Stimulated activated CD4-positive, alpha-beta T cell treated with anti-CD3 and anti-CD28 coated beads, Interleukin-4, amount 100 ng/mL, for 1 hour (primary cell): Measurements from ENCODE around the gene NR3C1.

Experiments
- DNase-seq: peaks from one replicate; pipeline ENCODE4 v3.0.0-alpha.2; 2020

NR3C1 gene

DNA sequence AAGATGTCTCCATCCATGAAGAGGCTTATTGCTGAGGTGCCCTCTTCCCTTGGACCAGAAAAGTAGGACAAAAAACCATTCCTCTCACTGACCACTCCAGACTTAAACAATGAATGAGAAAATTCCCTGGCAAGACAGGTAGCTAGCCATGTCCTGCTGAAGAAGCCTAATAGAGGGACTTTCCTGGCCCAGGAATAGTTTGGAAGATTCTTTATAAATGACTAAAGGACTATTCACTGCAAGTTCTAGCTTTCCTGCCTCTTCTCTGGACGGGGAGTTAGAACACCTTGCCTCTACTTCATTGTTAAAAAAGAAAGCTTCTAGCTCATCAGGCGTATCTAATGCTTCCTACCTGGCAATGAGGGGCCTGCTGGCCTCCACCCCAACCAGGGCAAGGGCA is 153.6 kb downstream of the NR3C1 start:
- no peak for DNase-seq

DNA sequence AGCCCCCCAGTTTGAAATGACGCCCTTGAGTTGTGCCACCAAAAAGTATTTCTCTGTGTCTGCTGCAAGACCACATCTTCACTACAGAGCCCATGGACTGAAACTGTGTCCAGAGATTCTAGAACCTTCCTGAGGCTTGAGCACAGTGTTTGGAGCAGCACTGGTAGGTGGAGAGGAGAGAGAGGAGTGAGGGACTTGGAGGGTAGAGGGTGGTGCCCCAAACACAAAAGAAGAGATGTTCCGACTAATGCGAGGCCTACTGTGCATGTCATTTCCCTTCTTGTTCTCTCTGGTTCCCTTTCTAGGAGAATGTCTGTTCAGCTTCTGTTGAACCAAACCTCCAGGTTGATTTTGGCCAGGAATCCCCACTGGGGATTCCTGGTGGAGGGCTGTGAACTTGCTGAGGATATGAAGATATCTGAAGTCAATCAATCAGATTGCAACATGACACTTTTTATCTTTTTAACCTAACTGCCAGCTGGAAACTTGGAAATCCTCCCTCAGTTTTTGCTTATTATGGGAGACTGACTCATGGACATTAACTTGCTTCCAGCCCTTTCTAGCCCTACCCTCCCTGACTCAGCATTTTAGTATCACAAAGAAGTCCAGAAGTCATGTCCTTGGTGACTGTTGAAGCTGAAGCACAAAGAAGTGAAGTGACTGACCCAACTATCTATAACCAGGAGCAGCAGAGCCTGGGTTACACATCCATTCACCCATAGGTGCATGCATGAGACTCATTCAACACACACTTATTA is 154.5 kb downstream of the NR3C1 start:
- DNase-seq: no peak

DNA sequence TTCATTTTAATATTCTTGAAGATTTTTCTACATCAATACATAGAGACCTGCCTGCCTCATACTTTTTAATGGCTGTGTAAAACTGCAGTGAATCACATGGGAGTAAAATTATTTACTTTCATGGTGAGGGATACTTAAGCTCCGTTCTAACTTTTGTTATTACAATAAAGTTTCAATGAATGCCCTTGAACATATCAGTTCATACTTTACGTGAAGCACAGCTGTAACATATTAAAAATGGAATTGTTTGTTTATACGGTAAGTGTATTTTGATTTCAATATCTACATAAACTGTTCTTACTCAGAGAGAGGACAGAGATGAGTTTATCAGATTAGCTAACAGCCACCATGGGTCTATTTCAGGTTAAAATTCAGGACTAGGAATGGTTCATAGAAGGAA is 155.1 kb downstream of the NR3C1 start:
- no peak for DNase-seq

DNA sequence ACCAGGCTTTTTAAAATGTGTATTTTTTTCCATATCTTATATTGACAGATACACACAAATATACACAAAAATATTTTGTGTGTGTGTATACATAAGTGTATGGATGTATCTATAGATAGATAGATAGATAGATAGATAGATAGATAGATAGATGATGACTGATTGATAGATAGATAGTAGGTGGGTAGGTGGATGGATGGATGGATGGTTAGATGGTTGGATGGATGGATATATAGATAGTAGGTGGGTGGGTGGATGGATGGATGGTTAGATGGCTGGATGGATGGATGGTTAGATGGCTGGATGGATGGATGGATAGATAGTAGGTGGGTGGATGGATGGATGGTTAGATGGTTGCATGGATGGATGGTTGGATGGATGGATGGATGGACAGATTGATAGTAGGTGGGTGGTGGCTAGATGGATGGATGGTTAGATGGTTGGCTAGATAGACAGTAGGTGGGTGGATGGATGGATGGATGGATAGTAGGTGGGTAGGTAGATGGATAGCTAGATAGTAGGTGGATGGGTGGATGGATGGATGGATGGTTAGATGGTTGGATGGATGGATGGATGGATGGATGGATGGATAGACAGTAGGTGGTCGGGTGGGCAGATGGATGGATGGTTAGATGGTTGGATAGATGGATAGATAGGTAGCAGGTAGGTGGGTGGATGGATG is 156.2 kb downstream of the NR3C1 start:
- DNase-seq: no peak

DNA sequence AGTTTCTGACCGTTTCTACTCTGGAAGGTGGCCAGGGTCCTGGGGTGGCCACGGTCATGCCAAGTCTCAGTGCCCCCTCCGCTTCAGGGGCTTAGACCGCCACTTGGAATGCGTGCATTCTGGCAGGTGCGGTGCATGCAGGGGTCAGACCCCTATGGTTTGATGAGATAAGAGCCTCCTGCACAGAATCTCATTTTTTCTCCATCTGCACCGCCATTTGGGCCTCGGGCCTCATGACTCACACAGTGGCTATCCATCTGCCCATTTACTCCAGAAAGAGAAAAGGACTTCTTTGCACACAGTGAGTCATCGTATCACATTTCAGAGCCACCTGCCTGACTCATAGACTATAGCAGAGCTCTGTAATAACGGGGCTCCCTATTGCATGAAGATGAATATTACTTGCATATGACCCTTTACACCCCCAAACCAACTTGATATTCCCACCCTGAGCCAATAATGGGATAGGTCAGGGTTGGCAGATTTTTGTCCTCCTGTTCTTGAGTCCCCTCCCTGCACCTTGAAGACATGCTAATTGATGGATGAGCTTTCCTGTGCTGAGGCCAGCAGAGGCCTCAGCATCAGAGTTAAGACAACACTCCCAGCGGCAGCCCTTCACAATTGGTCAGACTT is 157.4 kb downstream of the NR3C1 start:
- DNase-seq: no peak

DNA sequence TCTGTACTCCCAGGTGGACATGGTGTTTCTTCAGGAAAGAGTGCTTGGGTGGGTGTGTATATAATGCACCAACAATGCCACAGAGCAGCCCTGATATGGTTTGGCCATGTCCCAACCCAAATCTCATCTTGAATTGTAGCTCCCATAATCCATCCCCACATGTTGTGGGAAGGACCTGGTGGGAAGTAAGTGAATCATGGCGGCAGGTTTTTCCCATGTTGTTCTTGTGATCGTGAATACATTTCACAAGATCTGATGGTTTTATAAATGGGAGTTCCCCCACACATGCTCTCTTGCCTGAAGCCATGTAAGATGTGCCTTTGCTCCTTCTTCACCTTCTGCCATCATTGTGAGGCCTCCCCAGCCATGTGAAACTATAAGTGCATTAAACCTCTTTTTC is 158.5 kb downstream of the NR3C1 start:
- DNase-seq: no peak

DNA sequence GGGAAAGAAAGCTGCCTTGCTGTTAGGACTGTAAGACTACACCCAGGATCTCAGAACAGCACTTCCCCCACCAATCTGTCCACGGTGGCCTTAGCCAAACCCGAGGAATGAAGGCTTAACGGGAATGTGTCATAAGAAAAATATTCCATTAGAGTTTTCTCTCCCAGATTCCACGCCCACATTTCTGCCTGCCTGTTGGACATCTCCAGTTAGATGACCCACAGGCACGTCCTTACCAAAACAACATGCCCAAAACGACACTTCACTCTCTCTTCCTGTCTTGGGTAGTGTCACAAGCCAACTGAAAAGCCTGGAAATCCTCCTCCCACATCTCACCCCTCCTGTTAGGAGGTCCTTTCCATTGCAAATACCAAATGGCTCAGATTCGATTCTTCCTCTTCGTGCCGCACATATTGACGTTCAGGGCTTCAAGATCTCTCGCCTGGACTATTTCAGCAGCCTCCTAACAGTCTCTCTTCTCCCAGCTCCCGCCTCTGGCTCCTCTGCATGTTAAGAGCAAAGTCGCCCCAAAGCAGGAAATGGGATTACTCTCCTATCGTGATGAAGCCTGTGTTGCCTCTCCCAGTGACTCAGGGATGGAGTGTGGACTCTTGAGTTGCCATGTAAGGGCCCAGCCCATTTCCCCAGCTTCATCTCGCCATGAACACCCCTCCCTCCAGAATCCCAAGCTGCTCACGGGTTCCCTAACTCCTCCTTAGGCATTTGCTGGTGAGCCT is 159.3 kb downstream of the NR3C1 start:
- DNase-seq: no peak

DNA sequence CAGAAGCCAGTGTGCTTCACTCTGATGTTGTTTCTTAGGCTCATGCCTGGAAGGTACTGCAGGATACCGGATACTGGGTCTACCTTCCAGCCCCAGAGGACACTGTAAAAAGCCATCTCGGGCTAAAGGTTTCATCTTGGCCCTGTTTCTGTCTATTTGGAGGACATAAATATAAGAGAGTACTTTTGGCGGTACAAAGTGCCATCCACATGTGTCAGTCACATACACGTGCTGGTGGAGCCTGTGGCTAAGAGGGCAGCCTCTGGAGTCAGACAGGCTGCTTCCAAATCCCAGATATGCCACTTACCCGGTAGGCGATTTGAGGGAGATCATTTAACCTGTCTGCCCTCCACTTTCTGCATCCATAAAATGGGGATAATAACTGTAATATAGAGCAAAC is 160.4 kb downstream of the NR3C1 start:
- no peak for DNase-seq

DNA sequence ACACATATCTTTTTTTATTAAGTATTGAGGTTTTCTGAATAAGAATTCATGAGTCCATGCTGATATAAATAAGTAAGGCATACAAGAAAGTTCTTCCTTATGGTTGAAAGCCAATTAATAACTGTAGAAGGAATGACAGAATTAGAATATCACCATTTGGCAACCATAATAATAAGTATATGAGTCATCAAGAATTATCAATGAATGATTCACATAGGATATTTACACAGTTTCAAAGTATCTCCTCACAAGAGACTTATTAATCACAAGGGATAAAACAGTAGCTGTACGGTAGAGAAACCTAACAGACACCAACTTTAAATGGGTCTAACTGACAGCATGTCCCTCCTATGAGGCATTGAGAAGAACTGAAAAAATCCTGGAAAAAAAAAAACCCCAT is 161.6 kb downstream of the NR3C1 start:
- DNase-seq: no peak

DNA sequence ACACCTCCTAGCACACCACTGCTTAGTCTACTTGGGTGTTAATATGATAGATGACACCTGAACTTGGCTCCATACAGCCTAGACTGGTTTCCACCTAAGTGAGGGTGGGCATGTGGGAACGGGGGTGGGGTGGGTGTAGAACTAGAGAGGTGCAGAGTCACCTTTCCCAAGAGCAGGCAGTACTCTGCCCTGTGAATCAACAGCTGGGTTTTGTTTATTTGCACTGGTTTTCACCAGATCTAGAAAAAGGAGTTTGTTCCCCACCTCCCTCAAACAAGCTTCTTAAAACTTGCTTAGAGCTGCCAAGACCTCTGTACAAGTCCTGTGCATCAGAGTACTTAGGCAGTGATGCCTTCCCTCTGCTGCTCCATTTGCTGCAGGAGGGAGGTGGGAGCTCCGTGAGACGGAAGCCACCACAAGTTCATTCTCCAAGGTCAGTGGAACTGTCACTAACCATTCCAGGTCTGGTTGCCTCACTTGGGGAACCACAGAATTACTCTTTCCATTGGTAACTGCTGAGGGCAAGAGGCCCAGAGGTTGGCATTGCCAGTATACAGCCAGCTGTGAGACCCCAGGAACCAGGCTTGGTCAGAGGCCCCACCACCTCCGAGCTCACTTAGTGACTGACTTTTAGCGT is 163.5 kb downstream of the NR3C1 start:
- DNase-seq: no peak

DNA sequence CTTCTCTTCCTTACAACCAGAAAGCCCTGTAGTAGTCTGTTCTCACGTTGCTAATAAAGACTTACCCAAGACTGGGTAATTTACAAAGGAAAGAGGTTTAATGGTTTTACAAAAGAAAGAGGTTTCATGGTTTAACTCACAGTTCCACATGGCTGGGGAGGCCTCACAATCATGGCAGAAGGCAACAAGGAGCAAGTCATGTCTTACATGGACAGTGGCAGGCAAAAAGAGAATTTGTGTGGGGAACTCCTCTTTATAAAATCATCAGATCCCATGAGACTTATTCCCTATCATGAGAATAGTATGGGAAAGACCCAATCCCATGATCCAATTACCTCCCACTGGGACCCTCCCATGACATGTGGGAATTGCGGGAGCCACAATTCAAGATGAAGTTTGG is 164.9 kb downstream of the NR3C1 start:
- DNase-seq: no peak

DNA sequence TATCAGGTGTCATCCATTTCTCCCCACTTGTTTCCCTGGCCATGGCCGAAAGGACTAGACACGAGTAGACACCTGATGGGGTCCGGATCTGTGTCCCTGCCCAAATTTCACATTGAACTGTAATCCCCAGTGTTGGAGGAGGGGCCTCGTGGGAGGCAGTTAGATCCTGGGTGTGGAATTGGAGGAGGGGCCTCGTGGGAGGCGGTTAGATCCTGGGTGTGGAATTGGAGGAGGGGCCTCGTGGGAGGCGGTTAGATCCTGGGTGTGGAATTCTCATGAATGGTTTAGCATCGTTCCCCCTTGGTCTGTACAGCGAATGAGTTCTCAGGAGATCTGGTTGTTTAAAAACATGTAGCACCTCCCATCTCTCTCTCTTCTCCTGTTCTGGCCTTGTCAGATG is 165.8 kb downstream of the NR3C1 start:
- DNase-seq: no peak

DNA sequence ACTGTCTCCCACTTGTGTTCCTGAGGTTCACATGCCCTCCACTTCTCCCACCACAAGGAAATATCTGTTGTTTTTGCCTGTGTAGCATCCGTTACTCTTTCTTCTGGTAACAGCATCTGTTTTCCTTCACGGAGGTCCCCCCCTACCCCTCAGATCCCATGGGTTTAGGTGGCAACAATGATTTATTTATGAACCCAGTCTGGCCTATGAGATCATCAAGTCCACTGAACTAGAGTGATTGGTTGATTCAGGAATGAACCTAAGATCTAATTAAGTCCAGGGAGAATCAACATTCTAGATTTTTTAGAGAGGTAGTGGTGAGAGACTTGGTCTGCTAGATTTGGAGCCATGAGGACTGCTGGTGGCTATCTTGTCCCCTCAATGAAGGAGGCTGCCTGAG is 166.8 kb downstream of the NR3C1 start:
- no peak for DNase-seq

DNA sequence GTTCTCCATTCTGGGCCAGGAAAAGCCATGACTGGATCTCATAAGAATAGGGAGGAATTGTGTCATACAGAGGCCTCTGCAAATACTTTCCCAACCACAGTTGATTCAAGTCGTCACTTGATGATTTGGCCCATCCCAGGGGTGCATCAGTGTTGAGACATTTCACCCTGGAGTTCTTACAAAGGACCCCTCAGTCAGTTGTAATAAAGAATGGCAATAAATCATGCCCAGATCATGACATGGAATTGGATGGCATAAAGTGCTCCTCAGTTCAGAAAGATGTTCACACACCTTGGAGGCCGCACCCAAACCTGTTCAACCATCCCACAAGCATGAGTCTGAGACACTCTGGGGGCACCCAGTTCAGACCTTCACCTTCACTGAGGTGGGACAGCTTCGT is 168.1 kb downstream of the NR3C1 start:
- DNase-seq: no peak

DNA sequence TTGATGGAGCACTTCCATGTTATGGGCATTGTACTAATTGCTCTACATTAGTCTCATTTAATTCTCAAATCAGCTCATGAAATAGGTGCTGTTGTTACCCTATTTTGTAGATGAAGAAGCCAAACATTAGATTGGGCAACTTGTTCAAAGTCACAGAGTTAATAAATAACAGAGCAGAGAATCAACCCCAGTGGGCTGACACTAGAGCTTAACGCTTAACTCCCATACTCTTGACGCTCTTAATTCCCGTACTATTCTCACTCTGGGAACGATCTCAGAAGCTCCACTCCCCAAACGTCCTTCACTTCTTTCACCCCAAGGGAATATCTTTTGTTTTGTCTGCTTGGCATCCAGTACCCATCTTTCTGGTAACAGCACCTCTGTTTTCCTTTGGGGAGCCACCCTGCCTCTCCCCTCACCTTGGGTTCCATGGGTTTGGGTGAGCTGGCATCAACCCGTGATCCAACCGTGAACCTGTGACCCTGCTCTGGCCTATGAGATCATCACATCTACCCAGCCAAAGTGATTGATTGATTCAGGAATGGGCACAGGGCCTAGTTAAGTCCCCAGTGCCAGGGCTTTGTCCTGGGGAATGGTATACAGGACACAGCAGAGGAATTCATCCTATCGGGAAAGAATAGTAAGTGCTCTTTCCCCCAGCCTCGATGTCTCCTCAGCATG is 169.2 kb downstream of the NR3C1 start:
- DNase-seq: no peak

DNA sequence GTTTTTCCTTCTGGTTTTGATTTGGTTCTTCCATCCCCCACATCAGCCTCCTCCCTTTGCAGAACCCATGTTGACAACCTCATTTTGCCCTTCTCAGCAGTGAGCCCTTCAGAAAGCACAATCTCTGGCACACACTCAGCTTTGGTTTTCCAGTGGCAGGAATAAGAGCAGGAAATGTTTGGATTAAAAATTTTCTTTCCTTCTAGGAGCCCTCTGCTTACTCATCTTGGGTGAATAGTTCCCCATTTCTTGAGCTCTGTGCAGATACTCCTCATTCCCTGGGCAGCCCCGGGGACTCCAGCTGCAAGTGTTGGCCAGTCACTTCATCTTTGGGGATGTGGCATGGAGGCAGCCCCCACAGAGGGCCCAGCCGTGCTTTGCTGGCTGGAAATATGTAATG is 170.5 kb downstream of the NR3C1 start:
- DNase-seq: no peak

DNA sequence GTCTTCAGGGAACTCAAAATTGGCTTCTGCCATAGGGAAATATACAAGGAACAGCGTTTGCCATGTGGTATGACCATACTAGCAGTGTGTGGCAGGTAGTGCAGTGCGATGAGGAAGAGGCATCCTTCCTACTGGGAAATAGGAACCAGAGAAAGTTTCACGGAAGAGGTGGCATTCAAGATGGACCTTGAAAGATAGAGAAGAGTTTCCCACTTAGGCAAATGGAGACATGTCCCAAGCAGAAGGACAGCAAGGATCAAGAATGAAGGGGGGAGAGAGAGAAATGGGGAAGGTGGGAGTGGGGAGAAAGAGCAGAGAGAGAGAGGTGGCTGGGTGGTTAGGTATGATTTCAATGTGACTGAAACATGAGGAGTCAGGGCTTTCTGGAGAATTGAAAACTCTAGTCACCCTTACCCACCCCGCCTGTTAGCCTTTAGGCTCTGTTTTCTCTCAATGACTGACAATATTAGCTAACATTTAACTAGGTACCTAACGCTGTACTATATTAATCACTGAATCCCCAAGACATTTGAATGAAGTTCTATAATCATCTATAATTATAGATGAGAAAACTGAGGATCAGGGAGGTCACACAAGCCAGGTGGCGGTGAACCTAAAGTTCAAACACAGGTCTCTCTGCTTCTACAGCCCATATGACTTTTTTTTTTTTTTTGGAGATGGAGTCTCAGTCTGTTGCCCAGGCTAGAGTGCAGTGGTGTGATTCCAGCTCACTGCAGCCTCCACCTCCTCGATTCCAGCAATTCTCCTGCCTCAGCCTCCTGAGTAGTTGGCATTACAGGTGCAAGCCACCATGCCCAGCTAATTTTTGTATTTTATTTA is 171.3 kb downstream of the NR3C1 start:
- DNase-seq: no peak

DNA sequence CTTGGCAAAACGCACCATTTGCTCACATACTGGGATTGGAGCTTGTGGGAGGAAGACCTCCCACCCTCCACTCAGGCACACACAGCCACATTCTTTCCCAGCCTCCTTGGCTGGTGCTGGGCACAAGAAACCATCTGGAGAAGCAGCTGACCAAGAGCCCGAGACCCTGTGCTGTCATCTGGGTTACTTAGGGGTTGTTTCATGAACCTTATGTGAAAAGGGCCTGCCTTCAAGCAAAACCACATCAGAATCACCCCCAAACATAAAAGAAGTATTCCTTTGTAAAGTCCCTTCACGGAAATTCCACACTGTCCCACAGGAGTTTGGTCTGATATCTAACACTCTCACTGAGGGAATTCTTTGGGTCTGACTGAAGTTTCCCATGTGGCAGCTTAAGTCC is 172.1 kb downstream of the NR3C1 start:
- no peak for DNase-seq

DNA sequence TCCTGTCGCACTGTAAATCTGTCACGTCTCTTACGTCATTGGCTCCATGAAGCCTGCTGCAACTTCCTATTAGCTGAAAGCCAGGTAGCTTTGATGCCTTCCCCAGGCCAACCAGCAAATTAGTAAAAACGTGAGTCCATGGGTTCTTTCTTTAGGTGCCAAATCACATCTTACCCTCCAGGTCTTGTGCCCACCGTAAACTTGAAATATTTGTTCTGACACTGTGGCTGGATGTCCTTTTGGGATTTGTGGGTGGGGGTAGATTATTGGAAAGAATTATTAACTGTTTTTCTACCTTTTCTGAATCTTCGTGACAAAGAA is 172.8 kb downstream of the NR3C1 start:
- no peak for DNase-seq

DNA sequence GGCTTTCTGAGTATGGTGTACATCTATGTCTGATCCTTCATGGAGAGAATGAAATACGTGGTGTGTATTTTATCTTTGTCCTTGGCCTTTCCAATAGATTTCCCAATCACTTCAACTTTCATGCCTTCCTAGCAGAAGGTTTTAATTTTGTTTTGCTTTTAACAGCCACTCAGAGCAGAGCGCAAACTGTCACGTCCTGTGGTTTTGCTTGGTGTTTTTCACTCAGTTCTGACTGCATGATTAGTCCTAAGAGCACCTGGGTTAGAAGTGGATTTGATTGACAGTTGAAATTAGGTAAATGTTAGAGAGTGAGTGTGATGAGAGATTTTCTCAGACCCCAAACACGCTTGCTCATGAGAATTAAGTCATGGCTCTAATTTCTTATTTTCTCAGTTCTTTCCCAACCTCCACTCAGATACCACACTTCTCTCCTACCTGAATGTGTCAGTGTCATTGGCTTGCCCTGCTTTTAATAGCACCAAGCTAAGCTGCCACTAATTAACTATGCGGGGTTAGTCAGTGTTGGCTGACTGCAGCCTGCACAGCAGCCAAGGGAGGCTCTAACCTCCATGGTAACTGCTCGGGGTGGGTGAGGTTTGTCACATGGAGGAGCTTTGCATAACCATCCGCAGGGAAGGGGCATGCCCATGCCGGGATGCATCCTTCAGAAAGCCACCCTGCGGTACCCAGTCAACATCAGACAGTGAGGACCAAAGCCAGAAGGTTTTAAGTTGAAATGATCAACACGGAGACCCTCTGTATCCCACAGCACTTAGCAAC is 173.4 kb downstream of the NR3C1 start:
- DNase-seq: no peak

DNA sequence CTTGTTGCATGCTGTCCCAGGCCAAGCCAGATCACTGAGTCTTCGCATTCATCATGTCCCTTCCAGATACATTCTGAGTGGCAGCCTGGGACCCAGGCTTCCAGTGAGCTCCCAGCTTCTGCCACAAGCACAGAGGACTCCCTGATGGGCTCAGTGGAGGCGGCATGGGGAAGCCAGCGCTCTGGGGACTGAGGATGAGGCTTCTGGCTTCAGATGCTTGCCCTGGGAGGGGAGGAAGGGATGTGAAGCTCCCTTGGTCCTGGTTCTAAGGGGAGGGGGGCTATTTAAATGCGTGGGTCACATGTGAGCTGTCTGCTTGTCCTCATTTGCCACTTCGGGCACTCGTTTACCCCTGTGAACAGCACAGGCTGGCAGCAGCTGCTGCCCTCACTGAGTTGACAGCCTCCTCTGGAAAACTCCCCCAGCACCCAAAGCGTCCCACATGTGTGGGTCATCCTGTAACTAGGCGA is 174.0 kb downstream of the NR3C1 start:
- DNase-seq: no peak
